Stimulated activated naive CD8-positive, alpha-beta T cell treated with anti-CD3 and anti-CD28 coated beads, Interleukin-15, Interleukin-2, amounts not matched to agents 100 U/mL and 50 U/mL, for 24 hours (primary cell): ENCODE results near the gene FLVCR2.
A peak's percentile ranks its signal among the peaks of the same experiment; 100 is the strongest.

Experiments used
- ATAC-seq: fragments of 150-1000 bp; cut with Tn5 transposase; one replicate; pipeline ENCODE4 v1.10.0; 2021
- DNase-seq: peaks from one replicate; pipeline ENCODE4 v3.0.0; 2021

The FLVCR2 gene, protein sequence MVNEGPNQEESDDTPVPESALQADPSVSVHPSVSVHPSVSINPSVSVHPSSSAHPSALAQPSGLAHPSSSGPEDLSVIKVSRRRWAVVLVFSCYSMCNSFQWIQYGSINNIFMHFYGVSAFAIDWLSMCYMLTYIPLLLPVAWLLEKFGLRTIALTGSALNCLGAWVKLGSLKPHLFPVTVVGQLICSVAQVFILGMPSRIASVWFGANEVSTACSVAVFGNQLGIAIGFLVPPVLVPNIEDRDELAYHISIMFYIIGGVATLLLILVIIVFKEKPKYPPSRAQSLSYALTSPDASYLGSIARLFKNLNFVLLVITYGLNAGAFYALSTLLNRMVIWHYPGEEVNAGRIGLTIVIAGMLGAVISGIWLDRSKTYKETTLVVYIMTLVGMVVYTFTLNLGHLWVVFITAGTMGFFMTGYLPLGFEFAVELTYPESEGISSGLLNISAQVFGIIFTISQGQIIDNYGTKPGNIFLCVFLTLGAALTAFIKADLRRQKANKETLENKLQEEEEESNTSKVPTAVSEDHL

DNA sequence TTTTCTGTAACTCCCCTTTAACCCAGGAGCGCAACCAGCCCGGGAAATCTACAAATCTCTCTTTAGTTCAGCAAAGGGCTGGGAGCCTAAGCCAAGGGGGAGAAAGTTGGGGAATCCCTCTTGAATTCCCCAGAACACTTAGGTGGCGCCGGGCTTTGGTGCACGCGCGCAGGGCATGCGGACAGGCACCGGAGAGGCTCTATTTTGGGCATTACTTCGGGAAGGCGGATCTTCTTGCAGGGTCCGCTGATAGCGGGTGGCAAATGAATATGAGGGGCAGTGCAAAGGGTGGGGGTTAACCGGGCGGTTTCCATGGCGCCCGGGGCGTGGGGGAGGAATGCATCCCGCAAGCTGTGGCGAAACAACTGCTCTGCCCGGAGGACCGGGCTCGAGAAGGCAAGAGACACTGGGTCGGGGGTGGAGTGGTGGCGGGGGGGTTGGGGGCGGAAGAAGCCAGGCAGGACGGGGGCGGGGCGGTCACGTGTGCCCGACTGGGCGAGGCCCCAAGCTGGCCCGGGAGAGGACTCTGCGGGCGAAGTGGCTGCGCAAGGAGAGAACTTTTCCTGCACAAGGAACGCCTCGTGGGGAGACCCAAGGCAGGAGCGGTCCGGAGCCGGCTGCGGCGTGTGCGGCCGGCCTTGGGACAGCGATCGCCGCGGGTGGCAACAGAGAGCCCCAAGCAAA lies at the start of gene FLVCR2:
FLVCR2 (plus strand) TSS at position 519 of the 684 bp plus-strand sequence. CDS start 353 bp downstream, outside the sequence.
- peak; percentile 65 for ATAC-seq
- DNase-seq, result peak; percentile 61

DNA sequence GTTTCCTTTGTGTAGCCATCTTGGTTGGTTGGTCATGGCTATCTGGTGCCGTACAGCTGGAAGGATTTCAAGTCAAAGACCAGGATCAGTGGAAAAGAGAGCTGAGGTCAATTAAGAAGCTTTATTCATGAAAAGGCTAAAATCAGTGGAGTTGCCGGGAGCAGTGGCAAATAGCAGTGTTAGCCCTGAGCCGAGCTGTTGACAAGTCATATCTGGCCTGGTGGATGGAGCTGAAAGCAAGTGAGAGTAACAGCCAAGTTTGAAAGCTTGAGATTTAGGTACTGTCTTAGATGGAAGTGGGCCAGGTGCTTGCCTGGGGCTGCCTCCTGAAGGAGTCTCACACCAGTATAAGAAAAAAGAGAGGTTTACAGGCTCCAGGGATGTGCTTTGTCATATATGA lies 47.2 kb upstream of the FLVCR2 start:
- ATAC-seq, result no peak

DNA sequence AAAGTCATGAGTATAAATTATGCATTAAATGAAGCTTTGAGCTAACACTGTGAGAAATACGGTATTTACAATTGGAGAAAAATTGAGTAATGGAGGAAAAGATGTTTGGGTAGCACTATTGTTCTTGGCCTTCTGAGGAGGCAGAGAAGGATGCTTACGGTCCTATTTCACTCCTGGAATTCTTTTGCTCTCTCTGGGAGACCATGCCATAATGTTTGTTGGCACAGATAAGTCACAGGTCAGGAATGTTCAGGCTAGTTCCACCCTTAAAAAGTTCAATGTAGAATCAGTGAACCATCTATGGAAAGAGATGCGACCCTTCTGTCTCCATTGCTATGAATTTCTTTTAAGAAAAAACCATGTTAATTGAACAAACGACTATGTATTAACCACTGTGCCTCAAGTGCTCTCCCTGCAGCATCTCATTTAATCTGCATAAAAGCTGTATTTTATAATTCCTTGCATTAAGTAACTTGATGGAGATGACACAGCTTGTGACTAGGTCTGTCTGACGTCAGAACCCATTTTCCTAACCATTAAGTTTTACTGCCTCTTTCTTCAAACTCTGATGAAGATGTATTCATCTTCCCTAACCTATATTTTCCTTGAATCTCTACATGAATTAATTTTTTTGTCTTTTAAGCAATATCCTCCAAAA lies 46.6 kb upstream of the FLVCR2 start:
- ATAC-seq (no peak), DNase-seq (no peak)

More for the DNA sequence above, 47.2 kb upstream of the FLVCR2 start:
- no peak for DNase-seq

DNA sequence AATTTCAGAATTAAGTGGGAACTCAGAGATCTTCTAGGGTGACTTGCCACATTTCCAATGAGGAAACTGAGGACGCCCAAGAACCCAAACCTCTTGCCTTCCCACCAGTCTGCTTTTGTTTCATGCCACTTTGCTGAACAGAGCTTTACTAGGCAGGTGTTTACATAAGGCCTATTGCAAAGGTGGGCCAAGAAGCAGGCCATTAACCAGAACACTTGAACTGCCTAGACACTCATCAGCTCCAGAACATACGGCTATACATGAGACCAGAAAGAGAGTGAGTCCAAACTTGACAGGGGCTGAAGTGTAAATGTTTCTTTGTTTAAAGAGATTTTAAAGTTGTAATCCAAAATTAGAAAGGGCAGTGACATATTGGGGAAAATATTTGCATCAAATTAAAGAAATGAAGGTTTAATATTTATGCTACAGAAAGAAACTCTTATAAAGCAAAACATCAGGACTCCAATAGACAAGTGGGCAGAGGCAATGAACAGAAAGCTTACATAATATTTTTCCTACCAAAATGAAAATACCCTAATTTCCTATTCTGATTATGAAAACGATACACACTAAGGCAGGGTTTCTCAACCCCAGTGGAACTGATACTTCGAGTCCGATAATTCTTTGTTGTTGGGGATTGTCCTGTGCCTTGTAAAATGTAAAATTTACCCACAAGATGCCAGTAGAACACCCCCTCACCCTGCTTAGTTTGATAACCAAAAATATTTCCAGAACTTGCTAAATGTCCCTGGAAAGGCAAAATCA lies 44.4 kb upstream of the FLVCR2 start:
- ATAC-seq, result no peak
- DNase-seq, result no peak

DNA sequence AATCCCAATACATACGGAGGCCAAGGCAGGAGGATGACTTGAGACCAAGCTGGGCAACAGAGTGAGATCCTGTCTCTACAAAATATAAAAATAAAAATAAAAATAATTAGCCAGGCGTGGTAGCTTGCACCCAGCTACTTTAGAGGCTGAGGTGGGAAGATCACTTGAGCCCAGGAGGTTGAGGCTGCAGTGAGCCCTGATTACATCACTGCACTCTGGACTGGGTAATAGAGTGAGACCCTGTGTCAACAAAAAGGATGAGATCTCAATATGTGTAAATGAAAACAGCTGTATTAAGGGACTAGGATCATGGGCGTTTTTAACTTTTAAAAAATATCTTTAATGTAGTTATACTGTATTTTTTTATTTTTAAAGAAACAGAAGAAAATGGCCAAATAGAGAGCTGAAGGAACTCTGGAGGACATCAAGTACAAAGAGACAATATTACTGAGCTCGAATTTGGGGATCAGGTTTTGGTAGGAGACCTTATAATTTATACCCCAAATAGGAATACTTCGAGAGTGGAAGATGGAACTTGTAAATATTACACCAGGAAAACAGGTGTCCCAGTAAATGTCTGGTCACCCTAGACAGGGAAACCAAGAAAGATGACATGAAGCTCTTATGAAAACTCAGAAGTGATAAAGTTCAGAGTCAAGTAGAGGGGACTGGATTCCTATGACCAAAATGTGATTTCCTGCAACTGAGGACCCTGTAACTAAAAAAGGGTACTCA lies 43.1 kb upstream of the FLVCR2 start:
- ATAC-seq (no peak), DNase-seq (no peak)

DNA sequence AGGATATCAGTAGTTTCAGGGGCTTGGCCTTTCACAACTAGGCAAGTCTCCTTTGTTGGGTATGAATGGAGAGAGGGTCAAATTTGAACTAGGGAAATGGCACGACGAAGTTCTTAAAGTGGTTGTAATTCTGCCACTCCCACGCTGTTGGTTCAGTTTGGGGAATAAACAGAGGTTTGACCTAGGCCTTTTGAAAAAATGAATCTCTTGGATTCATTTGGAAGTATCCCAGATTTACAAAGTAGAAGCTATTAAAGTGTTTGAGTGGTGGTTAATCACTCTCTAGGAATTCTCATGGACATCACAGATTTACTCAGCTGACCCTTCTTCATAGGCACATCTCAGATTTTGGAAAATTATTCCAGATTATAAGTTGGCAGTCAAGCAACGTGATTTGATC lies 41.3 kb upstream of the FLVCR2 start:
- DNase-seq (no peak), ATAC-seq (no peak)

DNA sequence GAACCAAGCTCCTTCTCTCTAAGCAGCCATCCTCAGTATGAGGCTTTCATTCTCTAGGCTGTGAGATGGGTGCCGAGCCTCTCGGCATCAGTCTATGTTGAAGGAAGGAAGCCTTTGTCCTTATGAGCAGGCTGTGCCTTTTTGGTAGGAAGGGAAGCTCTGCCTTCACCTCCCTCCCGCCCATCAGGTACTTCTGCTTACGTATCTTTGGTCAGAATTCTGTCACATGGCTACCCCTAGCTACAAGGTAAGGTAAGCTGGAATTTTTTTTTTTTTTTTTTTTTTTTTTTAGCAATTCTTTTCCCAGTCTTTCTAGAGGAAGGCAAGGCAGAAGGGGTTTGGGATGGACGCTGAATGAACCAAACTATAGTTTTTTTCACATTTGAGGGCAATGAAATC lies 39.3 kb upstream of the FLVCR2 start:
- DNase-seq (no peak), ATAC-seq (no peak)

DNA sequence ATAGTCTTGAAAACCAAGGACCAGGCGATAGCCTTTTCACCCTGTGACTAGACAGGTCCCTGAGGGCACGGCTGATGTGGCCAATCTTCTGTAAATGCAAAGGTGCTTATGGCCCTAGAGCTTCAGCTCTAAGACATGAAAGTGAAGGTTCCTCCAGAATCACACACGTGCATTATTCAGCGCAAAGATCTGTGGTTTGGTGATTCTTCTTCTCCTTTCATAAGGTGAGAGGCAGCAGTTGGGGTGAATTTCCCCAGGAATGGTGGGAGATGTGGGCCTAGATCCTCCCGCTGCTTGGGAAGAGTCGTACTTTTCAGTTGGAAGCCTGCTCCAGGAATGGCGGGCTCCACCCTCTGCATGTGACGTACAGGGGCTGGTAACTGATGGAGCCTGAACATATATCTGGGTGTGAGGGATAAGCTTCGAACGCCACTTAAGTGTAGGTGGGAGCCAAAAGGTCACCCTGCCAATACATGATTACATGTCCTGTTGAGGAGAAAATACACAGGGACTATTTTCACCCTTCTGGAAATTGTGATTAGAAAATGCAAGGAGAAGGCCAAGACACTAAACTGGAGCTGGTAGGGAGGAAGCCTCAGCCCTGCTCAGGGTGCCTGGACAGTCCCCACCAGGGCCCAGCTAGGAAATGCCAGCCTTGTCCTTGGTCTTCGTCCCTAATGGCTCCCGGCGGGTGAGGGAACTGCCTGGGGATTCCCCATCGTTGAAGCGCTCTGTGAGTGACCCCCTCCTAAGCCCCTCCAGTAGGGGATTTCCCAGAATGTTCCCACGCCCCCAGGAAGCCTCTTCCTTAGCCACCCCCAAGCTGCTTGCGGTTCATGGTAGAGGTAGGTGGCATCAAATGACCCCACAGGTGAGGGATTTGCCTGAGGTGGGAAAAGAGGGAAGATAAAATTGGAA lies 38.6 kb upstream of the FLVCR2 start:
- ATAC-seq (peak; percentile 57), DNase-seq (peak; percentile 54)

DNA sequence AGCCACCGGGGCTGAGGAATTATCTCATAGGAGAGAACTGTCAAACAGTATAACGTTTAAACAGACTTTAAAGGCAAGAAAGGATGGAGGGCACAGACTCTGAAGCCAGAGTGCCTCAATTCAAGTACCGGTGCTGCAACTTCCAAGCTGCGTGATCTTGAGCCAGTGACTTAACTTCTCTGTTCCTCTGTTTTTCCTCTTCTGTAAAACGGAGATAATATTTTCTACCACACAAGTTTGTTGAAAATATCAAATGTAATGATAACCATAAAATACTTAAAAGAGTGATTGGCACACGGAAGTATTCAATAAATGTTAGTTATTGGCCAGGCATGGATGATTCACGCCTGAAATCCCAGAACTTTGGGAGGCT lies 38.0 kb upstream of the FLVCR2 start:
- ATAC-seq (no peak), DNase-seq (no peak)

DNA sequence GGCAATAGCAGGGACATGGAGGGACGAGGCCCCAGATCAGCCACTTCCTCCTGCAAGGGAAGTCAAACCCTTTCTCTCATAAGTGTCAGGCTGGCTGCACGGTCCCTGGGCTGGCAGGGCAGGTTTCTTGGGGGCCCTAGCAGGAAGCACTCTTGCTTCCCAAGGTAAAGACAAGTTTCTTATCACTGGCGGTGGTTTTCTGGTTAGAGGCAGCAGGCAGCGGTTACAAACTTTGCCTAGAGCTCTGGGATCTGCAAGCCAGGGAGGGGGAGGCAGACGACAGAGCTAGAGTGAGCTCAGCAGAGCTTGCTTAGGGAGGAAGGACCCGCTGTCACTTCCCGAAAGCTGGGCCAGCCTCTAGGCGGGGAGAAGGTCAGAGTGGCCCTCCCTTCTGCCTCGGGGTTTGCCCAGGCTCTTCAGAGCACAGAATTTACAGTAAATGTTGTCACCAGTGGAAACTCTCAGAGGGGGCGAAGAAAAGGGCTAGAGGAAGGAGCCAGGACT lies 35.8 kb upstream of the FLVCR2 start:
- ATAC-seq (peak; percentile 90), DNase-seq (peak; percentile 84)

DNA sequence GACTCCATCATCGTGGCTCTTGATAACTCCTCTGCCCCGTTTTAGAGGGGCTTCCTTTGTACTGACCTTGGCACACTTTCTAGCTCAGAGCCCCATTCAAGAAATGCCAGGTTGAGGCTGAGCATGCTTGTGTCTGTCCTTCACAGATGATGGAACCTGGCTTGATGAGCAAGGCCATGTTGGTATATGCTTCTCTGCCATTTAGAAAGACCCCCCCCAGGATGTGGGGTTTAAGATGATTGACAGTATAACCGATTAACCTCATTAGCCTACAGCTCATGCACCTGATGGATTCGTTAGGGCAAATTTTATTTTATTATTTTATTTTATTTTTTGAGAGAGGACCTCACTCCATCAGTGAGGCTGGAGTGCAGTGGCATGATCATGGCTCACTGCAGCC lies 35.2 kb upstream of the FLVCR2 start:
- ATAC-seq, result no peak
- DNase-seq, result no peak

DNA sequence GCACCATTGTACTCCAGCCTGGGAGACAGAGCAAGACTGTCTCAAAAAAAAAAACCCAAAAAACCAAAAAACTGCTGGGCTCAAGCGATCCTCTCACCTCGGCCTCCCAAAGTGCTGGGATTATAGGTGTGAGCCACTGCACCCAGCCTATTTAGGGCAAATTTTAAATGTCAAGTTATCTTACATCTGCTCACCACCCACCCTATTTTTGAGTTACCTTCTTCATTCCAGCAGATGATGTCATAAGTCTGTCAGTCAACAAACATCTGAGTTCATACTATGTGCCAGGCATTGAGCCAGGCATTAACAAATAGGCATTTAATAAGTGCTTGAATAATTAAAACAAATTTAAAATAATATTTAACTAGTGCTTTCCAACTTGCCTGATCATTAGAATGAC lies 34.6 kb upstream of the FLVCR2 start:
- DNase-seq (no peak), ATAC-seq (no peak)

DNA sequence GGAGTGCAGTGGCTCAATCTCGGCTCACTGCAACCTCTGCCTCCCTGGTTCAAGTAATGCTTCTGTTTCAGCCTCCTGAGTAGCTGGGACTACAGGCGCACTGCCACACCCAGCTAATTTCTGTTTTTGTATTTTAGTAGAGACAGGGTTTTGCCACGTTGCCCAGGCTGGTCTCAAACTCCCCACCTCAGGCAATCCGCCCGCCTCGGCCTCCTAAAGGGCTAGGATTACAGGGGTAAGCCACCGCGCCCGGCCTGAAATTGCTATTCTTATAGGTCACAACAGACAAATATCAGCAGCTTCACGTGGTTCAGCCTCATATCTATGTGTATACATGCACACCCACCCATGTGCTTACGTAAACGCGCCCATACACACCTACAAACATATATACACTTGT lies 32.5 kb upstream of the FLVCR2 start:
- DNase-seq (no peak), ATAC-seq (no peak)

DNA sequence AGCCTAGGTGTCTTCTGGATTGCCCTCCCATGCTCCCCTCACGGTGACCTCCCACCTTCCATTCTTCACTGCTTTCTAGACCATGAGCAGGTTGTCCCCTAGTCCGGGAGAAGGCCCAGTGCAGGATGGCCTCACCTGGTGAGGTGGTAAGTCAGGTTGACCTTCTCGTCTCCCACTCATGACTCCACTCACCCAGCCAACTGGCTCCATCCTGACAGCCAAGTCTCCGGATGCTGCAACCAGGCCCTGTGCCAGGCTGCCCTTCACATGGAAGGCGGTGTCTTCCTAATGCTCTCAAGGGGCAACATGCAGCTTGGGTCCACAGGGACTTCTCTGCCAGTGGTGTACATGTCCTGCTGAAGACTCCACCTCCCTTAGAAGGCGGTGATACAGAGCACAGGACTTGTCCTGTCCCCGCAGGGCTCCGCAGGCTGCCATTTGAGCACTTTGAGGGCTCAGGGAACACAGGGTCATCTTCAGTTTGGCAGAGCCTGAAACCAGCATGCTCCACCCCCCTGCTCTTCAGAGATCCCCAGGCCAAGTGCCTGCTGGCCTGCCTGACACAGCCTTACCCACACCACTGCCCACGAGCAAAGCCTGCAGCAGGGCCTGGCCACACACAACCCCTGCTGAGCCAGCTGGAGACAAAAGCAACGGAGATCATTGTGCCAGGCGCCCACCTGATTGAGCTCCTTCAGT lies 30.7 kb upstream of the FLVCR2 start:
- no peak for DNase-seq
- ATAC-seq, result no peak

DNA sequence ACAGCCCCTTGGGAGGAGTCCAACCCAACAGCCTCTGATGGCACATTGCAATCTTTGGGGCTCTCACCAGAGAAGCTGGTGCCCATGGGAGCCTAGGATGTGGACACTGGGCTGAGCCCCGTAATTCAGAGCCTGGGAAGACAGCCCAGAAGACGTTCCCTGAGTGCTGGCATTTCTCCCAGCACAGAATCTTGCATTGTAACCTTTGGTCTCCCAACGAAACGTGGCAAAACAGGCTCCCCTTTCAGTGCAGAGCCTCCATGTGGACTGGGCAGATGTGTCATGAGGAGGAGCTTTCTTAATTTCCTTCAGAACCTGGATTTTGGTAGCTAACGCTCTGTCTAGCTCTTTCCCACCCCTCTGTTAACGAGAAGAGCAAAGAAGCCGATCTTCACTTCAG lies 29.9 kb upstream of the FLVCR2 start:
- ATAC-seq, result no peak
- no peak for DNase-seq

DNA sequence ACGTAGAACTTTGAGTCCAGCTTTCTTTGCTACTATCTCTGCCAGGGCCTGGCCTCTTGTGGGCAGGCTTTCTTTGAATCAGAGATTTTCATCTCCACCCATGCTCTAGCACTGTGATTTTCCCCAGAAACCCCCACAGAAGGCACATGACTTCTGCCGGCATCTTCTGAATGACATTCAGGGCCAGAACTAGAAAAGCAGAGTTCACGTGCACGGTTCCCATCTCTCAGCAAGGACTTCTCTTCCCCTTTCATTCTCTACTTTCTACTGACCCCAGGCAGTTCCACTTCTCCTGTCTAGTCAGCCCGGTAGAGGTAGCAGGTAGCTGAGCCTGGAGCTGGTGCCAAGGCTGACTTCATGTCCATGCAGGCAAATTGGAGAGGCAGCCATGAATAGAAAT lies 29.3 kb upstream of the FLVCR2 start:
- peak; percentile 79 for ATAC-seq
- DNase-seq, result no peak

DNA sequence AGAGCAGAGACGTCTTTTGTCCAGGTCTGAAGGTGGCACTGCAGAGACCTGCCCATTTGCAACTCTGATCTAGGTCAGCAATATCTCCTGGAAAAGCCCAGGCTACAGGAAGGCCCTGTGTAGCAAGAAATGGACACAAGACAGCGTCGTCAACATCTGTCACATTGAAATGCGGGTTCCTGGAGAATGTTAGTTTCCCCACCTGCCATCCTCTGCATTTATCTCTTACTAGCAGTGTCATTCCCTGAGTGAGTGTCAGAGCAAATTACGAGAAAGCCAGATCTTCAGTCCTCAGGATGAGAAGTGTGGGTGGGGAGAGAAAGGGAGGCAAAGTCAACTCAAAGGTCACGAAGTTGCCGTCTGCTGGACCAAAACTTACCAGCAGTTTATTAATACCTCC lies 27.4 kb upstream of the FLVCR2 start:
- DNase-seq (no peak), ATAC-seq (no peak)

DNA sequence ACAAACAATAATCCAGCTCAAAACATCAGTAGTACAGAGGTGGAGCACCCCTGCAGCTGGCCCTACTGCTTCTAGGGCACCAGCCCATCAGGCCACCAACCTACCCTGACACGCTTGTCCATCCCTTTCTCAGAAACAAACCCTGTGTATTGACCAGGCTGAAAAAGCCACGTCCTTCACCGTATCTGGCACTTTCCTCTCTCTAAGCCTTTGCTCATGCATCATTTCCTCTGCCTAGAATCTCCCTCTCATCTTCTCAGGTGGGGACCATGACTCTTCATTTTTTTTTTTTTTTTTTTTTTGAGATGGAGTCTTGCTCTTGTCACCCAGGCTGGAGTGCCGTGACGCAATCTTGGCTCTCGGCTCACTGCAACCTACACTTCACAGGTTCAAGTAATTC lies 25.3 kb upstream of the FLVCR2 start:
- DNase-seq, result no peak
- ATAC-seq, result no peak

DNA sequence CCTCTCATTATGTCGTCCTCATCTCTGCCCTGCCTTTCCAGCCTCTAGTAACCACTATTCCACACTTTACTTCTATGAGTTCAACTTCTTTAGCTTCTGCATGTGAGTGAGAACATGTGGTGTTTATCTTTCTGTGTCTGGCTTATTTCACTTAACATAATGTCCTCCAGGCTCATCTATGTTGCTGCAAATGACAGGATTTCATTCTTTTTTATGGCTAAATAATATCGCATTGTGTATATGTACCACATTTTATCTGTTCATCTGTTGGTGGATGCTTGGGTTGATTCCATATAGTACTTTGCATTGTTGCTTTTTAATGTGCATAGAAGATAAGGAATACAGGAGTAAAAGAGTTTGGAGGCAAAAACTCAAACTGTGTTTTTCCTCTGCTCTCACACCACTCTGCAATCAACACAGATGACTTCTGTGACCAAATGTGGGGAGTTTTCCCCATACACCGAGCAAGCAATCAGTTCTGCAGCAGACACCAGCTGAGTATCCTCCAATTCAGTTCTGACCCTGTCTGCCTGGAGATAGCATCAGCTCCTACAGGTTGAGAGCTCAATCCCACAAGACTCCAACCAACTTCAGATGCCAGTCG lies 24.6 kb upstream of the FLVCR2 start:
- no peak for ATAC-seq
- DNase-seq, result no peak
